Measurements from ENCODE around the gene PFDN4.

Gene PFDN4

GRCh38 chr20:54184904-54185626 is 22.8 kb upstream of the PFDN4 start:
- Mint-ChIP-seq H3K4me1 (ENCODE audit: low read depth) (no peaks in the 10 kb centered on the region), H3K4me3 (no peak overlapping the region), H3K27me3 (ENCODE audit: low read depth) (peaks cover 23% of the 10 kb centered on the region)

GRCh38 chr20:54188132-54188849 is 19.6 kb upstream of the PFDN4 start:
- H3K27ac Mint-ChIP-seq: no peak overlapping the region
- H3K4me3 Mint-ChIP-seq: no peak overlapping the region
- peaks cover 13% of the 10 kb centered on the region for H3K27me3 Mint-ChIP-seq (ENCODE audit: low read depth)
- H3K4me1 Mint-ChIP-seq (ENCODE audit: low read depth): no peaks in the 10 kb centered on the region
- no peak for DNase-seq (ENCODE audit: low spot score)
- H3K9me3 Mint-ChIP-seq: no peaks in the 10 kb centered on the region
- no peaks in the 10 kb centered on the region for H3K36me3 Mint-ChIP-seq (ENCODE audit: low read depth)

More at GRCh38 chr20:54184904-54185626, 22.8 kb upstream of the PFDN4 start:
- no peaks in the 10 kb centered on the region for H3K9me3 Mint-ChIP-seq
- no peak overlapping the region for H3K27ac Mint-ChIP-seq
- H3K36me3 Mint-ChIP-seq (ENCODE audit: low read depth): no peaks in the 10 kb centered on the region
- no peak for DNase-seq (ENCODE audit: low spot score)

- Mint-ChIP-seq H3K27ac (no peak overlapping the region), H3K27me3 (ENCODE audit: low read depth) (peaks cover 11% of the 10 kb centered on the region), H3K4me3 (no peak overlapping the region), H3K9me3 (no peaks in the 10 kb centered on the region), H3K4me1 (ENCODE audit: low read depth) (no peaks in the 10 kb centered on the region), H3K36me3 (ENCODE audit: low read depth) (no peaks in the 10 kb centered on the region)
- no peak for DNase-seq (ENCODE audit: low spot score)
Measured at GRCh38 chr20:54189630-54190029, 18.3 kb upstream of the PFDN4 start.

GRCh38 chr20:54190217-54190616 is 17.7 kb upstream of the PFDN4 start:
- peaks cover 11% of the 10 kb centered on the region for H3K27me3 Mint-ChIP-seq (ENCODE audit: low read depth)
- no peak for DNase-seq (ENCODE audit: low spot score)
- H3K36me3 Mint-ChIP-seq (ENCODE audit: low read depth): no peaks in the 10 kb centered on the region
- H3K9me3 Mint-ChIP-seq: no peaks in the 10 kb centered on the region
- H3K4me1 Mint-ChIP-seq (ENCODE audit: low read depth): no peaks in the 10 kb centered on the region
- H3K27ac Mint-ChIP-seq: no peak overlapping the region
- H3K4me3 Mint-ChIP-seq: no peak overlapping the region

GRCh38 chr20:54193817-54194216 is 14.1 kb upstream of the PFDN4 start:
- Mint-ChIP-seq H3K27me3 (ENCODE audit: low read depth) (peaks cover 14% of the 10 kb centered on the region), H3K4me3 (no peak overlapping the region), H3K9me3 (no peaks in the 10 kb centered on the region), H3K36me3 (ENCODE audit: low read depth) (no peaks in the 10 kb centered on the region), H3K27ac (no peak overlapping the region), H3K4me1 (ENCODE audit: low read depth) (no peaks in the 10 kb centered on the region)
- no peak for DNase-seq (ENCODE audit: low spot score)

GRCh38 chr20:54194724-54195438 is 13.0 kb upstream of the PFDN4 start:
- H3K27ac Mint-ChIP-seq: no peak overlapping the region
- H3K27me3 Mint-ChIP-seq (ENCODE audit: low read depth): peaks cover 14% of the 10 kb centered on the region

GRCh38 chr20:54195483-54196472 is 12.1 kb upstream of the PFDN4 start:
- no peaks in the 10 kb centered on the region for H3K4me1 Mint-ChIP-seq (ENCODE audit: low read depth)
- no peak for DNase-seq (ENCODE audit: low spot score)
- no peaks in the 10 kb centered on the region for H3K36me3 Mint-ChIP-seq (ENCODE audit: low read depth)
- no peak overlapping the region for H3K27ac Mint-ChIP-seq
- H3K4me3 Mint-ChIP-seq: no peak overlapping the region
- H3K27me3 Mint-ChIP-seq (ENCODE audit: low read depth): peaks cover 14% of the 10 kb centered on the region
- H3K9me3 Mint-ChIP-seq: no peaks in the 10 kb centered on the region

More at GRCh38 chr20:54194724-54195438, 13.0 kb upstream of the PFDN4 start:
- Mint-ChIP-seq H3K4me1 (ENCODE audit: low read depth) (no peaks in the 10 kb centered on the region), H3K36me3 (ENCODE audit: low read depth) (no peaks in the 10 kb centered on the region), H3K9me3 (no peaks in the 10 kb centered on the region), H3K4me3 (no peak overlapping the region)
- no peak for DNase-seq (ENCODE audit: low spot score)

GRCh38 chr20:54197621-54198604 is 10.0 kb upstream of the PFDN4 start:
- H3K4me1 Mint-ChIP-seq (ENCODE audit: low read depth): no peaks in the 10 kb centered on the region
- H3K27ac Mint-ChIP-seq: no peak overlapping the region
- H3K27me3 Mint-ChIP-seq (ENCODE audit: low read depth): peaks cover 13% of the 10 kb centered on the region
- no peaks in the 10 kb centered on the region for H3K36me3 Mint-ChIP-seq (ENCODE audit: low read depth)
- no peak overlapping the region for H3K4me3 Mint-ChIP-seq
- DNase-seq (ENCODE audit: low spot score): no peak
- no peaks in the 10 kb centered on the region for H3K9me3 Mint-ChIP-seq

GRCh38 chr20:54199283-54199682 is 8.6 kb upstream of the PFDN4 start:
- no peak overlapping the region for H3K27ac Mint-ChIP-seq
- H3K36me3 Mint-ChIP-seq (ENCODE audit: low read depth): no peaks in the 10 kb centered on the region
- H3K27me3 Mint-ChIP-seq (ENCODE audit: low read depth): peaks cover 12% of the 10 kb centered on the region
- H3K4me1 Mint-ChIP-seq (ENCODE audit: low read depth): no peaks in the 10 kb centered on the region
- H3K4me3 Mint-ChIP-seq: no peak overlapping the region
- H3K9me3 Mint-ChIP-seq: no peaks in the 10 kb centered on the region
- DNase-seq (ENCODE audit: low spot score): no peak

GRCh38 chr20:54199721-54200176 is 8.1 kb upstream of the PFDN4 start:
- Mint-ChIP-seq H3K27ac (no peak overlapping the region), H3K4me1 (ENCODE audit: low read depth) (no peaks in the 10 kb centered on the region), H3K27me3 (ENCODE audit: low read depth) (peaks cover 12% of the 10 kb centered on the region), H3K9me3 (no peaks in the 10 kb centered on the region), H3K36me3 (ENCODE audit: low read depth) (no peaks in the 10 kb centered on the region), H3K4me3 (no peak overlapping the region)
- peak; percentile 47 for DNase-seq (ENCODE audit: low spot score)

- H3K9me3 Mint-ChIP-seq: no peaks in the 10 kb centered on the region
- no peak overlapping the region for H3K27ac Mint-ChIP-seq
- H3K36me3 Mint-ChIP-seq (ENCODE audit: low read depth): no peaks in the 10 kb centered on the region
- H3K4me1 Mint-ChIP-seq (ENCODE audit: low read depth): peaks cover 1% of the 10 kb centered on the region
- peaks cover 11% of the 10 kb centered on the region for H3K27me3 Mint-ChIP-seq (ENCODE audit: low read depth)
- no peak for DNase-seq (ENCODE audit: low spot score)
- no peak overlapping the region for H3K4me3 Mint-ChIP-seq
Measured at GRCh38 chr20:54200487-54201267, 7.2 kb upstream of the PFDN4 start.

All from T-helper 2 cell treated with Interferon-gamma antibody and Interleukin-4, amounts not matched to agents 5 μg/mL and 100 μg/mL, for 36 hours (primary cell).